ENCODE results near the gene DUSP14.

- no peak for TF ChIP-seq CTCF (IDR thresholded peaks at IDR 0.05)
- TF ChIP-seq POLR2A (IDR thresholded peaks at IDR 0.05), result no peak
- peak in 1 of 2 donors; percentile 32 for TF ChIP-seq POLR2AphosphoS5 (IDR thresholded peaks at IDR 0.05; ENCODE audit: insufficient read depth in 1 of 2, low read depth in 1 of 2)
Observed at GRCh38 chr17:37447641-37448040, 42.0 kb upstream of the DUSP14 start.

Measured in vagina (tissue), 2 donors.